Stimulated activated CD4-positive, alpha-beta T cell treated with anti-CD3 and anti-CD28 coated beads, Interleukin-1b, Interleukin-23, amount 100 ng/mL, for 1 hour (primary cell): Measurements from ENCODE around the gene CCDC85B.

Experiments used
- DNase-seq, 2 donors: peaks; one replicate each; pipeline ENCODE4 v3.0.0-alpha.2; 2020; ENCODE audit warnings: low read depth in 2 of 2

CCDC85B gene

DNA sequence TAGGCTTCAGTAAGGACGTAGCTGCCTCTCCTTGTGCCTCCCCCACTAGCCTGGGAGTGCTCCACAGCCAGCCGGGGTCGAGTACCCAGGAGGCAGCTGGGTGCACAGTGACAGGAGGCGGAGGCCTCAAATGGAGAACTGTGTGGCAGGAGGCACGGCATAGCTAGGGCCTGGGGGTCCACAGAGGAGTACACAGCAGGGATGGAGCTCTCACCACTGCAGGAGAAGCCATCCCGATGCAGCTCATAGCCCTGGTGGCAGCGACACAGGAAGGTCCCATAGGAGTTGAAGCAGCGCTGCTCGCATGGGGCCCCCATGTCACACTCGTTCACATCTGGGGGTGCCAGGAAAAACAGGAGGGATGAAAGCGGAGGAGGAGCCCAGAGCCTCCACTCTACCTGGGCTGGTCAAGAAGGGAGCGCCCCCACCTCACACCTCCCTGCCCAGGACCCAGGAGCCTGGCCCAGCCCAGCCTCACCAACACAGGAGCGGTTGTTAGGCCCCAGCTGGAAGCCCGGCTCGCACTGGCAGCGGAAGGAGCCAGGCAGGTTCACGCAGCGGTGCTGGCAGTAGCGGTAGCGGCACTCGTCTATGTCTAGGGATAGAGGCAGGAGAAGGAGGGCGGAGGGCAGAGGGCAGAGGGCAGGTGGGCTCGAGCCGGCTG, 20.7 kb upstream of the CCDC85B start:
- no peak for DNase-seq

DNA sequence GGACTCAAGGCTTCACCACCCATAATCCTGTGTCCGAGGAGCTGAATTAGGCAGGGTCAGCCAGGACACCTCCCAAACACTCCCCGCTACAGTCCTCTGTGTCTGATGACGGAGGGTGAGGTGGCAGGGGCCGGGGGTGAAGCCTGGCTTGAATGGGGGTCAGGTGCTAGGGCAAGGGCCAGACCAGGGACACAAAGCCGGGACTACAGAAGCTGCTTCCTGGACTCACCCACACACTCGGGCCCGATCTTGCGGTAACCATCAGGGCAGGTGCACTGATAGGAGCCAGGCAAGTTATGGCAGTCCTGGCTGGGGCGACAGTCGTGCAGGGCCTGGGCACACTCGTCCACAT, 20.2 kb upstream of the CCDC85B start:
- no peak for DNase-seq

- no peak for DNase-seq
Observed at GRCh38 chr11:65870706-65871681, 19.5 kb upstream of the CCDC85B start.

DNA sequence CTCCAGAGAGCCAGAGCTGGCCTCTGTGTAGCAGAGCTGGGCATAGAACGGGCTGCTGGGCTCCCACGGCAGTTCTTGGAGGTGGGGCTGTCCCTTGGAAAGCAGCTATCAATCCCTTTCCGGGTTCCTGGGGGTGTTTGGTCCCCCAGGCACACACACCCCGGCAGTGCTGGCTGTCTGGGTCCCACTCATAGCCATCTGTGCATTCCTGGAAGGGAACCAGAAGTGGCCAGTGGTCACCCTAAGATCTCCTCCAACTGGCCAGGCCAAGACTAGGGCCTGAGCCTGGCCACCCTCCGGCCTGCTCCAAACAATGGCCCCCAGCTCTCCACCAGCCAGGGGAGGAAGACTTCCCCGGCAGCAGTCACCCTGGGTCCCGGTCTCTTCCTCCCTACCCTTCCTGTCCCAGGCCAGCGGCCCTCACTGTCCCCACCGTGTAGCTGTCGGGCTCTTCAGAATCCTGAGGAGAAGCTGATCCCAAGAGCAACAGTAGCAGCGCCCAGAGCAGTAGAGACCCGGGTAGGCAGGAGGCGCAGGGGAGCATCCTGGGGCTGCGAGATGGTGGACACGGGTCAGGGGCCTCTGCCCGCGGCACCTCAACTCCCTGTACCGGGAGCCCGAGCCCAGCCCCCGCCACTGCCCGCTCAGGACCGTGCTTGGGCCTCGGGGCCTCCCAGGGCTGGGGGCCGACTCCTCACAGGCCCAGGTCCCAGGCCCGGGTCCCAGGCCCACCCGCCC, 18.5 kb upstream of the CCDC85B start:
- no peak for DNase-seq

GRCh38 chr11:65872586-65873317, 17.7 kb upstream of the CCDC85B start, which contains the start of gene EFEMP2:
Gene EFEMP2 (minus strand): TSS chr11:65872800. CDS start chr11:65872354, 446 bp downstream.
- DNase-seq, result no peak

- DNase-seq, result peak; percentile 94 to 96
Observed at GRCh38 chr11:65873318-65874156, 16.9 kb upstream of the CCDC85B start.

- DNase-seq, result no peak
Observed at GRCh38 chr11:65879617-65880016, 10.9 kb upstream of the CCDC85B start, which contains the start of gene CTSW. Gene CTSW (plus strand): TSS chr11:65879837. CDS start chr11:65879855, 18 bp downstream.

DNA sequence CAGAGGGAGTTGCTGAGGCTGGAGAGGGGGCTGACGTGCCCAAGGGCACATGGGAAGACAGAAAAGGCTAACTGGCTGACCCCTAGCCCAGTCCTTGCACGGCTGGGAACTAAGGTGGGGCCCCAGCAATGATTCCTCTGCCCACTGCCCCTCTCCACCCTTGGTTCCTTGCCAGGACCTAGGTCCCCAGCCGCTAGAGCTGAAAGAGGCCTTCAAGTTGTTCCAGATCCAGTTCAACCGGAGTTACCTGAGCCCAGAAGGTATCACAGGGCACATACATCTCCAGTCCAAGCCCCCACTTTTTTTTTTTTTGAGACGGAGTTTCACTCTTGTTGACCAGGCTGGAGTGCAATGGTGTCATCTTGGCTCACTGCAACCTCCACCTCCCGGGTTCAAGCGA, 10.4 kb upstream of the CCDC85B start:
- no peak for DNase-seq

- no peak for DNase-seq
Observed at GRCh38 chr11:65880844-65881421, 9.5 kb upstream of the CCDC85B start.

DNA sequence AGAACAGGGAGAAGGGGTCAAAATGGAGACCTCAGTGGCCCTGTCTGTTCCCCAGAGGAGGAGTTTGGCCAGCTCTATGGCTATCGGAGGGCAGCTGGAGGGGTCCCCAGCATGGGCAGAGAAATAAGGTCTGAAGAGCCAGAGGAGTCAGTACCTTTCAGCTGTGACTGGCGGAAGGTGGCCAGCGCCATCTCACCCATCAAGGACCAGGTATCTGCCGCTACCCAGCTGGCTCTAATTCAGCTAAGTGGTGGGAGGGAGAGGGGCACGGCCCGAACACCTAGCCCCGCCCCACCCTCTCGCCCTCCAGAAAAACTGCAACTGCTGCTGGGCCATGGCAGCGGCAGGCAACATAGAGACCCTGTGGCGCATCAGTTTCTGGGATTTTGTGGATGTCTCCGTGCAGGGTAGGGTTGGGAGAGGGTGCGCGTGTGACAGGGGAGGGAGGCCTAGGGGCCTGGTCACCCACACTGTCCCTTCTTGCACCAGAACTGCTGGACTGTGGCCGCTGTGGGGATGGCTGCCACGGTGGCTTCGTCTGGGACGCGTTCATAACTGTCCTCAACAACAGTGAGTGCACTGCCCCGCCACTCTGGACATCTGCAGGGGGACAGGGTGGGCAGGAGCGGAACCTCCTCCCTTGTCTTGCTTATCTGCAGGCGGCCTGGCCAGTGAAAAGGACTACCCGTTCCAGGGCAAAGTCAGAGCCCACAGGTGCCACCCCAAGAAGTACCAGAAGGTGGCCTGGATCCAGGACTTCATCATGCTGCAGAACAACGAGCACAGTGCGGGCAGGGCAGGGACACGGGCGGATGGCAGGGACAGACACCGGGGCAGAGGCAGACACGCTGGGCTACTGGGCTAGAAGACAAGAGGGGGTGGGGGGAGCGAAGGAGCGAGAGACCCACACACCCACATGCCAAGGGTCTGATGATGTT, 8.1 kb upstream of the CCDC85B start:
- no peak for DNase-seq

DNA sequence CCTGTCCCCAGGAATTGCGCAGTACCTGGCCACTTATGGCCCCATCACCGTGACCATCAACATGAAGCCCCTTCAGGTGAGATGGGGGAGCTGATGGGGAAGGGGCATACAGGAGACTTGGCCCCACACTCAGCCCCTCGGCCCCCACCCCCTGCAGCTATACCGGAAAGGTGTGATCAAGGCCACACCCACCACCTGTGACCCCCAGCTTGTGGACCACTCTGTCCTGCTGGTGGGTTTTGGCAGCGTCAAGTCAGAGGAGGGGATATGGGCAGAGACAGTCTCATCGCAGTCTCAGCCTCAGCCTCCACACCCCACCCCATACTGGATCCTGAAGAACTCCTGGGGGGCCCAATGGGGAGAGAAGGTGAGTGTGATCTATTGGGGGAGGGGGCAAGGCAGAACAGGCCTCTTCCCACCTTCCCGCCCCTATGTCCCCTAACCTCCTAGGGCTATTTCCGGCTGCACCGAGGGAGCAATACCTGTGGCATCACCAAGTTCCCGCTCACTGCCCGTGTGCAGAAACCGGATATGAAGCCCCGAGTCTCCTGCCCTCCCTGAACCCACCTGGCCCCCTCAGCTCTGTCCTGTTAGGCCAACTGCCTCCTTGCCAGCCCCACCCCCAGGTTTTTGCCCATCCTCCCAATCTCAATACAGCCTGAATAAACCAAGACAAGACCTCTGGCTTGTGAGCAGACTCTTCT, 7.3 kb upstream of the CCDC85B start:
- DNase-seq, result no peak

DNA sequence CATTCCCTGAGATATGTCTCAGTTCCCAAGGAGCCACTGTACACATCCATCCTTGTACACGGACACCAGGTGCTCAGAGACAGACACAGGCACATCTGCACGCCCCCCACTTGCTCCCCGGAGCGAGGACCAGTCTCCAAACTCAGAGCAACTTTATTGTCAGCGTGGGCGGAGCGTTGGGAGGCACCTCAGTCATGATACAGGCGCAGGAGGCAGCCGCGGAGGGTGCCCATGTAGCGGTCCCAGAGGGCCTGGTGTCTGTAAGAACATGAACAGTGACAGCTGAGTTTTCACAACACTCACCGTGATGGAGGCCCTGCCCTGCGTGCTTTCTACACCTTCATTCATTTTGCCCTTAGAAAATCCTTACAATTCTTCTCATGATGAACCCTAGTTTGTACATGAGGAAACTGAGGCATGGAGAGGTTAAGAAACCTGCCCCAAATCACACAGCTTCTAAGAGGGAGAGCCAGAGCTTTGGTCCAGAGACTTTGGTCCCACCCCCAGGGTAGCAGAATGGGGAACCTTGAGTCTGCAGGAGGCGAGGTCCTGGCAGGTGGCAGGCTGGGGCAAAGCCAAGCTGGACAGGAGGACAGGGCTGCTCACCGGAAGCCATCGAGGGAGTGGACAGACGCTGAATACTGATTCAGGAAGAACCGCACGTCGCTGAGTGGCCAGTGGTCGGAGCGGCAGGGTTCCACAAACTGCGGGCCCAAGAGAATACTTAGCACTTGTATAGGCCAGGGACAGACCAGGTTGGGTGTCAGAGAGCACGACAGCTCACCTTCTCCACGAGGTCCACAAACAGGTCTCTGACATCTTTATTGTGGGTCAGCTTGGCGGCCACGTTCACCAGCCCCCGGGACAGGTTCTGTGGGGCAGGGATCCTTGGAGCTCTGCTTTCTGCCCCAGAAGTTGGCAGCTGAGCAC, 6.4 kb upstream of the CCDC85B start:
- DNase-seq, result no peak

DNA sequence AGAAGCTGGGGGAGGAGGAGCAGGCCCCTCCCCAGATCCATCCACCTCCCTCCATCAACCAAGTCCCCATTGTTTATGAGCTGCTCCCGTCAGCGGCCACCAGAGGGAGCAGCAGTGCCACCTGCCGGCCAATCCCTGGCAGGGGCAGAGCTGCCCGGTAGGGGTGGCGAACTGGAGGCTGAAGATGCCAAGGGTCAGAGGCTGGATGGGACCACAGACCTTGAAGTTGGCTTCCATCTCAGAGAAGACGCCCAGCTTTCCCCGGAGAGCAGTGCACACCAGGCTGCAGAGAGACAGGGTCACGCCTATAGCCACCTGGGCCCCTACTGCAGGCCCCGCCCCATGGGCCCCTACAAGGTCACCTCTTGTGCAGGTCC, 5.8 kb upstream of the CCDC85B start:
- DNase-seq, result peak; percentile 67 to 68

- no peak for DNase-seq
Observed at GRCh38 chr11:65885231-65885630, 5.2 kb upstream of the CCDC85B start.

DNA sequence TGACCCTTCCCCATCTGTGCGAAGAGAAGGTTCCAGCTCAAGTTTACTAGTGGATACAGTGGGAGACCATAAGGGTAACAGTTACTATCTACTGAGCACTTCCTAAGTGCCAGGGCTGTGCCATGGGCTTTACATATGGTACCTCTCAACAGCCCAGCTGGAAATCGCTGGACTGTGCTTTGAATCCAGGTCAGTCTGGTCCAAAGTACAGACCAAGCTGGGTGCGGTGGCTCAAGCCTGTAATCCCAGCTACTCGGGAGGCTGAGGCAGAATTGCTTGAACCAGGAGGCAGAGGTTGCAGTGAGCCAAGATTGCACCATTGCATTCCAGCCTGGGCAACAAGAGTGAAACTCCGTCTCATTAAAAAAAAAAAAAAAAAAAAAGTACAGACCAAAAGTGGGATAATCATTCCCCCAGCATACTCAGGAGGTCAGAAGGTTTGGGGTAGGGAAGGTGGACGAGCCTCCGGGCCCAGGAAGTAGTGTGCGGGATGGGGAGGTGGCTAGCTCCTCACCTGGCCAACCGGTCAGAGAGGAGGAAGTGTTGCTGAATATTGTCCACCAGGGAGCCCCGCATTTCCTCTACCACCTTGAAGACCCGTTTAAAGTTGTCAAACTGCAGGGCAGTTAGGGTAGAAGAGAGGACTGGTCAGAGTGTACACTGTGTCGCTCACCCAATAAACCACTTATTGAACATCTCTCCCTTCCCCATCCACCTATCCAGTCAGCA, 4.5 kb upstream of the CCDC85B start:
- no peak for DNase-seq

DNA sequence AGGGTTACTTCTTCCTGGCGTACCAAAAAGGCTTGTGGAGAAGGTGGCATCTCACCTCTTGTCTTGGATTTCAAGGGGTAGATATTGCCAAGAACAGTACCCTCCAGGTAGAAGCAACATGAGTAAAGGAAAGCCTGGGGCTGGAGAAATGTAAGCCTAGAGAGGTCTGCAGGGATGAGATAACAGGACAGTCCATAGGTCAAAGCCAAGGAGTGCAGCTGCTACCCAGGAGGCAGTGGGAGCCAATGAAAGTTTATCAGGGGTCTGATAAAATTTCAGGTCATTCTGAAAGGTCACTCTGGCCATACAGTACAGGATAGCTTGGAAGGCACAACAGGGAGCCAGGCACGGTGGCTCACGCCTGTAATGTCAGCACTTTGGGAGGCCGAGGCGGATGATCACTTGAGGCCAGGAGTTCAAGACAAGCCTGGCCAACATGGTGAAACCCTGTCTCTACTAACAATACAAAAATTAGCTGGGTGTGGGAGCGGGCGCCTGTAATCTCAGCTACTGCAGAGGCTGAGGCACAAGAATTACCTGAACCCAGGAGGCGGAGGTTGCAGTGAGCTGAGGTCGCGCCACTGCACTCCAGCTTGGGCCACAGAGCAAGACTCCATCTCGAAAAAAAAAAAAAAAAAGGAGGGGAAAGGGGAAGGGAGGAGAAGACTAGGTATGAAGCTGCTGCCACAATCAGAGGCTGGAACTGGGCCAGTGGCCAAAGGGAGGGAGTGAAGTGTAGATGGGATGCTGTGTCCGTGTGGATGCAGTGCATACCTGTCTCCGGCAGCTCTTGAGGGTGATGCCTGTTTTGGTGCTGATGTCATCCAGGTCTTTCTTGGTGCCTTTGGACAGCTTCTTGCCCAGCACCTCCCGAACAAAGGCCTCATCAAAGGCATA, 3.4 kb upstream of the CCDC85B start:
- no peak for DNase-seq
